K562 (cell line): ENCODE data around the gene SLC22A24. TPM values are rescaled to one million over a fixed set of nuclear protein-coding genes. Genes with fewer than 3 reads are reported as not detected.

ENCODE experiments used
- ATAC-seq: fragments of 200-7000 bp; cut with Tn5 transposase; 3 replicates; pipeline ENCODE4 v1.9.1; 2020; ENCODE audit warnings: moderate library complexity
- BruUV-seq: library from RNA; stranded (reverse); fragments of 400-500 nt; replicated peaks from 2 replicates; lab custom pipeline; 2021; lab: Mats Ljungman, UMichigan
- CTCF ChIA-PET: fragments of 300-600 bp; formaldehyde crosslinking; extraction: SDS; loops from one replicate; lab custom pipeline; 2021; ENCODE audit warnings: low intra/inter-chr PET ratio; lab: Yijun Ruan, JAX
- POLR2A ChIA-PET: fragments of 300-600, 350-650 bp; sonication (Branson Sonifier 250); formaldehyde crosslinking; extraction: SDS; loops from one replicate; lab custom pipeline; 2021; ENCODE audit warnings: antibody characterized with exemption, inconsistent platforms; lab: Yijun Ruan, JAX
- DNase-seq, 4 experiments: peaks; one replicate each; pipeline versions ENCODE4 v3.0.0 to v3.0.0-alpha.2; 2011 to 2018; ENCODE audit warnings: low spot score in 3 of 4, mixed read lengths in 3 of 4; ENCODE audit errors: extremely low read depth in 1 of 4
- FAIRE-seq: peaks from 2 replicates; lab custom pipeline; 2011; peaks lifted over from hg19 to GRCh38; lab: Jason Lieb, UNC
- H2AFZ ChIP-seq: 2 replicates; pipeline ENCODE4 v1.6.0; 2011; ENCODE audit warnings: low read depth, low read length, control low read depth, inconsistent platforms
- H3K27ac ChIP-seq: fragments of 200-600 bp; 3 replicates; pipeline ENCODE4 v1.8.0; 2011; ENCODE audit warnings: low read depth, mild to moderate bottlenecking, control low read depth, inconsistent platforms, low read length, moderate library complexity, mixed read lengths; ENCODE audit errors: extremely low read depth
- H3K27me3 ChIP-seq, 2 experiments: fragments of 300-600 bp in 1 of 2; 2 replicates in 1 of 2; 3 replicates in 1 of 2; pipeline versions ENCODE4 v1.6.0 to v1.8.0; 2011; ENCODE audit warnings: inconsistent platforms in 2 of 2, low read length in 2 of 2, mild to moderate bottlenecking in 1 of 2, mixed read lengths in 1 of 2, moderate library complexity in 1 of 2; ENCODE audit not compliant: control insufficient read depth in 2 of 2, insufficient read depth in 2 of 2
- H3K36me3 ChIP-seq: fragments of 300-600 bp; 3 replicates; pipeline ENCODE4 v1.8.0; 2011; ENCODE audit warnings: mild to moderate bottlenecking, low read length, inconsistent platforms; ENCODE audit not compliant: control insufficient read depth, insufficient read depth
- H3K4me1 ChIP-seq, 2 experiments: fragments of 200-600 bp in 1 of 2; replicated peaks in 1 of 2; 2 replicates in 1 of 2; 3 replicates in 1 of 2; pipeline versions ENCODE4 v1.5.1 to v1.8.0; 2011; ENCODE audit warnings: inconsistent platforms in 2 of 2, low read length in 2 of 2, mild to moderate bottlenecking in 1 of 2, mixed read lengths in 1 of 2, moderate library complexity in 1 of 2; ENCODE audit not compliant: control insufficient read depth in 2 of 2, insufficient read depth in 2 of 2
- H3K4me2 ChIP-seq: 2 replicates; pipeline ENCODE4 v1.6.1; 2011; ENCODE audit warnings: low read length, control low read depth, inconsistent platforms, mixed read lengths; ENCODE audit not compliant: insufficient read depth
- H3K4me3 ChIP-seq: fragments of 200-600 bp; sonication (generic), shearing (Covaris generic); 2 replicates; pipeline ENCODE4 v1.5.1; 2016; ENCODE audit warnings: control low read depth, inconsistent platforms
- H3K79me2 ChIP-seq: fragments of 200-600 bp; 3 replicates; pipeline ENCODE4 v1.8.0; 2011; ENCODE audit warnings: low read length, inconsistent platforms; ENCODE audit not compliant: control insufficient read depth, insufficient read depth
- H3K9ac ChIP-seq, 2 experiments: 2 replicates each; pipeline versions ENCODE4 v1.6.0 to v1.6.1; 2011; ENCODE audit warnings: low read depth in 2 of 2, low read length in 2 of 2, control low read depth in 1 of 2, inconsistent platforms in 1 of 2, mild to moderate bottlenecking in 1 of 2, mixed read lengths in 1 of 2; ENCODE audit not compliant: insufficient read depth in 1 of 2
- H3K9me1 ChIP-seq: one replicate; pipeline ENCODE4 v1.6.0; 2011; ENCODE audit warnings: inconsistent platforms, mild to moderate bottlenecking, low read length, moderate library complexity; ENCODE audit not compliant: control insufficient read depth, insufficient read depth
- H3K9me3 ChIP-seq: replicated peaks from 2 replicates; pipeline ENCODE4 v1.5.1; 2011; ENCODE audit warnings: low read depth, low read length, inconsistent platforms; ENCODE audit not compliant: control insufficient read depth, insufficient read depth
- H4K20me1 ChIP-seq: replicated peaks from 2 replicates; pipeline ENCODE4 v1.6.1; 2011; ENCODE audit warnings: low read length, inconsistent platforms, mixed read lengths; ENCODE audit not compliant: control insufficient read depth, insufficient read depth
- FOXK1 ChIP-seq: sonication (generic); formaldehyde crosslinking; IDR thresholded peaks from 2 replicates; pipeline ENCODE4 v1.8.0; 2022; ENCODE audit warnings: missing genetic modification reagents, mild to moderate bottlenecking, borderline replicate concordance
- MIER1 ChIP-seq: fragments of 450-650 bp; IDR thresholded peaks from 2 replicates; pipeline ENCODE4 v1.6.1; 2016; ENCODE audit warnings: antibody characterized with exemption, mild to moderate bottlenecking, low read depth
- NCOA4 ChIP-seq: fragments of 450-650 bp; IDR thresholded peaks from 2 replicates; pipeline ENCODE4 v1.6.1; 2018; ENCODE audit warnings: mild to moderate bottlenecking; ENCODE audit not compliant: partially characterized antibody
- RAD21 ChIP-seq, 2 experiments: fragments of 250-450 bp in 1 of 2; fragments of 450-650 bp in 1 of 2; sonication (Bioruptor Pico) in 1 of 2; formaldehyde crosslinking in 1 of 2; IDR thresholded peaks in 1 of 2; conservative IDR thresholded peaks in 1 of 2; 2 replicates each; pipeline versions ENCODE4 v1.4.0 to v1.8.0; 2020 to 2022; ENCODE audit warnings: mild to moderate bottlenecking in 2 of 2, moderate library complexity in 1 of 2
- STAT5B ChIP-seq: fragments of 250-450 bp; sonication (Bioruptor Pico); IDR thresholded peaks from 2 replicates; pipeline ENCODE4 v1.8.0; 2021; ENCODE audit warnings: mild to moderate bottlenecking, inconsistent platforms
- TARDBP ChIP-seq: fragments of 450-650 bp; IDR thresholded peaks from 2 replicates; pipeline ENCODE4 v1.6.1; 2016
- ZKSCAN8 ChIP-seq: fragments of 200-800 bp; sonication (Bioruptor generic); IDR thresholded peaks from 2 replicates; pipeline ENCODE4 v1.6.1; 2016; ENCODE audit warnings: missing genetic modification characterization, missing compliant biosample characterization
- WGBS: fragments of 100-300 bp; shearing (Covaris generic); methylation state at CpG from one replicate; pipeline ENCODE4 v1.1.6; 2016; ENCODE audit warnings: low coverage, mixed read lengths; ENCODE audit not compliant: insufficient coverage; ENCODE audit errors: missing lambda C conversion rate; 5-methylcytosine and 5-hydroxymethylcytosine counted together
- in situ Hi-C: fragments of 300-500 bp; cut with MboI; formaldehyde crosslinking; loops from 4 replicates; pipeline ENCODE4 v1.15.0; 2018; ENCODE audit warnings: inconsistent platforms, mixed read lengths
- intact Hi-C: fragments of 100-400 bp; cut with micrococcal nuclease; formaldehyde crosslinking; loops from 2 replicates; pipeline ENCODE4 v1.14.2; 2022
- polyA plus RNA-seq, 8 experiments: library from polyadenylated mRNA; depleted of rRNA in 4 of 8; stranded (reverse) in 5 of 8; unstranded in 3 of 8; fragments of >200 nt; fragmentation: Nextera tagmentation in 2 of 8; fragmentation: Illumina TruSeq in 1 of 8; extraction: Ambion mirVana in 2 of 8; extraction: Trizol in 1 of 8; gene quantifications; 2 replicates each; pipeline versions ENCODE4 v1.2.1 to v1.2.3, GENCODE V29; 2011 to 2014; ENCODE audit warnings: inconsistent platforms in 1 of 8, missing spikeins in 1 of 8
- total RNA-seq, 7 experiments: library from RNA; depleted of rRNA in 6 of 7; stranded (reverse); fragments of >200 nt in 6 of 7; fragmentation: Illumina TruSeq in 2 of 7; extraction: Trizol in 2 of 7; gene quantifications; 2 replicates each; pipeline versions ENCODE4 v1.2.1 to v1.2.3, GENCODE V29; 2011 to 2021; ENCODE audit warnings: low replicate concordance in 1 of 7
- TF ChIP-seq, protein P1 (sequence below), 2 experiments: fragments of 250-450 bp in 1 of 2; fragments of 450-650 bp in 1 of 2; sonication (Bioruptor Pico) in 1 of 2; IDR thresholded peaks; 2 replicates each; pipeline versions ENCODE4 v1.6.1 to v1.8.0; 2016 to 2021; ENCODE audit warnings: mild to moderate bottlenecking in 2 of 2, moderate library complexity in 2 of 2, missing compliant biosample characterization in 1 of 2, missing genetic modification characterization in 1 of 2
- TF ChIP-seq, protein P2 (sequence below): fragments of 450-650 bp; formaldehyde crosslinking; IDR thresholded peaks from 2 replicates; pipeline ENCODE4 v1.4.0; 2020; ENCODE audit warnings: mild to moderate bottlenecking, moderate library complexity
- TF ChIP-seq, protein P3 (sequence below): sonication (generic); formaldehyde crosslinking; IDR thresholded peaks from 2 replicates; pipeline ENCODE4 v1.5.0; 2020; ENCODE audit warnings: missing genetic modification reagents
- TF ChIP-seq, protein P4 (sequence below): IDR thresholded peaks from 3 replicates; pipeline ENCODE4 v1.6.1; 2011; ENCODE audit warnings: borderline replicate concordance, mild to moderate bottlenecking, moderate library complexity; ENCODE audit not compliant: insufficient read length; ENCODE audit errors: extremely low read depth

SLC22A24 gene
- total and polyA plus RNA-seq, 9 of the 15 experiments (the other 6 are each of a cell fraction or from before 2014, with no cell fraction given): not detected

DNA sequence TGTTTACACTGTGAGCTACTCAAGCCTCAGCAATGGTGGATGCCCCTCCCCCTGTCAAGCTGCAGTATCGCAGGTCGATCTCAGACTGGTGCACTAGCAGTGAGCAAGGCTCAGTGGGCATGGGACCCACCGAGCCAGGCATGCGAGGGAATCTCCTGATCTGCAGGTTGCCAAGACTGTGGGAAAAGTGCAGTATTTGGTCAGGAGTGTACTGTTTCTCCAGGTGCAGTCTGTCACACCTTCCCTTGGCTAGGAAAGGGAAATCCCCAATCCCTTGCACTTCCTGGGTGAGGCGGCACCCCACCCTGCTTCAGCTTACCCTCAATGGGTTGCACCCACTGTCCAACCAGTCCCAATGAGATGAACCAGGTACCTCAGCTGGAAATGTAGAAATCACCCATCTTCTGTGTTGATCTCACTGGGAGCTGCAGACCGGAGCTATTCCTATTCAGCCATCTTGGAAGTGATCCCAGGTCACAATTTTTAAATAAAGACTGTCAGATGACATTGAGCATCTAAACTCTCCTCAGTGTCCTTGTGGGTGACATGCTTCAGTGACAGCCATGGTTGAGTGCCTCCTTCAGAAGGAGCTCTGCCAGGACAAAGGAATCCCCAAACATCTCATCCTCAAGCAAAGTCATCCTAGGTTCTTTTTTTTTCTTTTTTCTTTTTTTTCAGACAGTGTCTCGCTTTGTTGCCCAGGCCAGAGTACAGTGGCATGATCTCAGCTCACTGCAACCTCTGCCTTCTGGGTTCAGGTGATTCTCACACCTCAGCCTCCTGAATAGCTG, 10.8 kb downstream of the SLC22A24 start:
- no peaks in the 10 kb centered on the region for H3K79me2 ChIP-seq
- no peaks in the 10 kb centered on the region for H3K4me1 ChIP-seq
- TF ChIP-seq, protein P1, sequence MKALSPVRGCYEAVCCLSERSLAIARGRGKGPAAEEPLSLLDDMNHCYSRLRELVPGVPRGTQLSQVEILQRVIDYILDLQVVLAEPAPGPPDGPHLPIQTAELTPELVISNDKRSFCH (CRISPR knock-in tag; IDR thresholded peaks at IDR 0.05): no peak
- TF ChIP-seq, protein P1 (tag; IDR thresholded peaks at IDR 0.05): no peak
- TF ChIP-seq, protein P2, sequence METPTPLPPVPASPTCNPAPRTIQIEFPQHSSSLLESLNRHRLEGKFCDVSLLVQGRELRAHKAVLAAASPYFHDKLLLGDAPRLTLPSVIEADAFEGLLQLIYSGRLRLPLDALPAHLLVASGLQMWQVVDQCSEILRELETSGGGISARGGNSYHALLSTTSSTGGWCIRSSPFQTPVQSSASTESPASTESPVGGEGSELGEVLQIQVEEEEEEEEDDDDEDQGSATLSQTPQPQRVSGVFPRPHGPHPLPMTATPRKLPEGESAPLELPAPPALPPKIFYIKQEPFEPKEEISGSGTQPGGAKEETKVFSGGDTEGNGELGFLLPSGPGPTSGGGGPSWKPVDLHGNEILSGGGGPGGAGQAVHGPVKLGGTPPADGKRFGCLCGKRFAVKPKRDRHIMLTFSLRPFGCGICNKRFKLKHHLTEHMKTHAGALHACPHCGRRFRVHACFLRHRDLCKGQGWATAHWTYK (CRISPR knock-in tag): no peak
- TF ChIP-seq, protein P3, sequence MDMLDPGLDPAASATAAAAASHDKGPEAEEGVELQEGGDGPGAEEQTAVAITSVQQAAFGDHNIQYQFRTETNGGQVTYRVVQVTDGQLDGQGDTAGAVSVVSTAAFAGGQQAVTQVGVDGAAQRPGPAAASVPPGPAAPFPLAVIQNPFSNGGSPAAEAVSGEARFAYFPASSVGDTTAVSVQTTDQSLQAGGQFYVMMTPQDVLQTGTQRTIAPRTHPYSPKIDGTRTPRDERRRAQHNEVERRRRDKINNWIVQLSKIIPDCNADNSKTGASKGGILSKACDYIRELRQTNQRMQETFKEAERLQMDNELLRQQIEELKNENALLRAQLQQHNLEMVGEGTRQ: no peak
- TF ChIP-seq FOXK1 (CRISPR knock-in tag): no peak
- no peak for TF ChIP-seq STAT5B
- no peak for TF ChIP-seq RAD21 (CRISPR knock-in tag; conservative IDR thresholded peaks at IDR 0.05 in 1 of 2, IDR thresholded peaks at IDR 0.05 in 1 of 2)
- TF ChIP-seq, protein P4, sequence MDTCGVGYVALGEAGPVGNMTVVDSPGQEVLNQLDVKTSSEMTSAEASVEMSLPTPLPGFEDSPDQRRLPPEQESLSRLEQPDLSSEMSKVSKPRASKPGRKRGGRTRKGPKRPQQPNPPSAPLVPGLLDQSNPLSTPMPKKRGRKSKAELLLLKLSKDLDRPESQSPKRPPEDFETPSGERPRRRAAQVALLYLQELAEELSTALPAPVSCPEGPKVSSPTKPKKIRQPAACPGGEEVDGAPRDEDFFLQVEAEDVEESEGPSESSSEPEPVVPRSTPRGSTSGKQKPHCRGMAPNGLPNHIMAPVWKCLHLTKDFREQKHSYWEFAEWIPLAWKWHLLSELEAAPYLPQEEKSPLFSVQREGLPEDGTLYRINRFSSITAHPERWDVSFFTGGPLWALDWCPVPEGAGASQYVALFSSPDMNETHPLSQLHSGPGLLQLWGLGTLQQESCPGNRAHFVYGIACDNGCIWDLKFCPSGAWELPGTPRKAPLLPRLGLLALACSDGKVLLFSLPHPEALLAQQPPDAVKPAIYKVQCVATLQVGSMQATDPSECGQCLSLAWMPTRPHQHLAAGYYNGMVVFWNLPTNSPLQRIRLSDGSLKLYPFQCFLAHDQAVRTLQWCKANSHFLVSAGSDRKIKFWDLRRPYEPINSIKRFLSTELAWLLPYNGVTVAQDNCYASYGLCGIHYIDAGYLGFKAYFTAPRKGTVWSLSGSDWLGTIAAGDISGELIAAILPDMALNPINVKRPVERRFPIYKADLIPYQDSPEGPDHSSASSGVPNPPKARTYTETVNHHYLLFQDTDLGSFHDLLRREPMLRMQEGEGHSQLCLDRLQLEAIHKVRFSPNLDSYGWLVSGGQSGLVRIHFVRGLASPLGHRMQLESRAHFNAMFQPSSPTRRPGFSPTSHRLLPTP: no peak
- no peak for TF ChIP-seq MIER1
- TF ChIP-seq ZKSCAN8 (CRISPR knock-in tag): no peak
- TF ChIP-seq NCOA4: no peak
- no peak for TF ChIP-seq TARDBP
- ChIA-PET CTCF (no interaction called here), POLR2A (no interaction called here)
- H3K27me3 ChIP-seq: peaks cover 0 to 4% of the 10 kb centered on the region in 2 experiments; a peak in 1 of 5 replicates
- H3K9me3 ChIP-seq: no peaks in the 10 kb centered on the region
- H3K4me2 ChIP-seq: no peak overlapping the region
- intact Hi-C loops: no loop called here
- no peak overlapping the region for H3K27ac ChIP-seq
- DNase-seq (no peak), FAIRE-seq (no peak), ATAC-seq (no peak)
- H3K9me1 ChIP-seq: no peaks in the 10 kb centered on the region
- BruUV-seq: no TSS peak
- no peak overlapping the region for H3K4me3 ChIP-seq
- no peaks in the 10 kb centered on the region for H3K36me3 ChIP-seq
- H3K9ac ChIP-seq: no peak overlapping the region
- H2AFZ ChIP-seq: no peak overlapping the region
- no peaks in the 10 kb centered on the region for H4K20me1 ChIP-seq
- WGBS: 1% methylated on average over 7 of the region's 7 CpGs
- in situ Hi-C loops: no loop called here
